Measurements from ENCODE around the gene HYAL3.

HYAL3 gene

GRCh38 chr3:50294089-50294488, 5.1 kb downstream of the HYAL3 start:
- ChIA-PET CTCF (interaction anchor here (2.3 kb wide), 1 partner anchor 35 kb away, joined by 8 read pairs; no protein-coding TSS in a partner anchor), POLR2A (no interaction called here)
- no peak for DNase-seq (ENCODE audit: extremely low spot score)
- TF ChIP-seq CTCF (IDR thresholded peaks at IDR 0.05; ENCODE audit: control extremely low read depth, extremely low read depth, low read depth, missing control alignments): no peak

DNA sequence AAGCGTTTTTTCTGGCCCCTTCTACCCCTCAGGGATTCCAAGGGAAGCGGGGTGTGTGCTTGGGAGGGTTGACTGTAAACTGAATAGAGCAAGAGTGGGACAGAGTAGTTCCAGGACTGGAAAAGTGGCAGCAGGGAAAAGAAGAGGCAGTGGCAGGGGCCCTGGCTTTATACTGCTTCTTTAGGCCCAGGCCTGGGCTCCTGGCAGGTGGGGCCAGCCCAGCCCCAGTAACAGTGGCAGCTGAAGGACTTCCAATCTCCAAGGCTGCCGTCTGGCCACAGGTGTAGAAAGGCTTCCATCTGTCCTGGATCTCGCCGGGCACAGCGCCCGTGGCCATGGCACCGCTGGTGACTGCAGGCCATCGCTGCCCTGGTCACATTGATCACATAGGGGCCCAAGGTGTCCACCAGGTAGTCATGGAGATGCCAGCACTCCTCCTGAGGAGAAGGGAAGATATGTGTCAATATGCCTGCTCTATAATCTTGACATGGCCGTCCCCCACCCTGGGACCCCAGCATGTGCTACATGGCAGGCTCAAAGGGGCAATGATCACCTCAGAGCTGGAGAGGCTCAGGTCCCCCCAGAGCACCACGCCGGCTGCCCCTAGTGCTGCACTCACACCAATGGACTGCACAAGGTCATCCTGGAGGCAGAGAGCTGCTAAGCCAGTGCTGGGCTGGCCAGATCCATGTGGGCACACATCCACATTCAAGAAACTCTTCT, 6.0 kb downstream of the HYAL3 start:
- CTCF ChIA-PET: interaction anchor here (1.6 to 2.5 kb wide), 4 partner anchors 12 to 99 kb away, joined by 3 to 8 read pairs (median 7); no protein-coding TSS in a partner anchor
- TF ChIP-seq CTCF (IDR thresholded peaks at IDR 0.05; ENCODE audit: control extremely low read depth, extremely low read depth, low read depth, missing control alignments): no peak
- DNase-seq (ENCODE audit: extremely low spot score): no peak
- POLR2A ChIA-PET: no interaction called here

GRCh38 chr3:50292159-50293078, 6.8 kb downstream of the HYAL3 start, which contains the start of gene IFRD2:
Gene IFRD2 (minus strand): TSS chr3:50292429. CDS start chr3:50292274, 155 bp downstream.
- CTCF ChIA-PET: interaction anchor here (0.6 to 2.5 kb wide), 6 partner anchors 11 to 98 kb away, joined by 3 to 7 read pairs (median 4); partner anchors contain the start of gene LSMEM2
- POLR2A ChIA-PET: no interaction called here
- DNase-seq (ENCODE audit: extremely low spot score): peak; percentile 96
- TF ChIP-seq CTCF (IDR thresholded peaks at IDR 0.05; ENCODE audit: control extremely low read depth, extremely low read depth, low read depth, missing control alignments): no peak

GRCh38 chr3:50290161-50290641, 9.0 kb downstream of the HYAL3 start:
- ChIA-PET POLR2A (no interaction called here), CTCF (interaction anchor here (0.7 to 1.8 kb wide), 4 partner anchors 8 to 64 kb away, joined by 3 to 6 read pairs (median 5); no protein-coding TSS in a partner anchor)
- no peak for TF ChIP-seq CTCF (IDR thresholded peaks at IDR 0.05; ENCODE audit: control extremely low read depth, extremely low read depth, low read depth, missing control alignments)
- no peak for DNase-seq (ENCODE audit: extremely low spot score)

DNA sequence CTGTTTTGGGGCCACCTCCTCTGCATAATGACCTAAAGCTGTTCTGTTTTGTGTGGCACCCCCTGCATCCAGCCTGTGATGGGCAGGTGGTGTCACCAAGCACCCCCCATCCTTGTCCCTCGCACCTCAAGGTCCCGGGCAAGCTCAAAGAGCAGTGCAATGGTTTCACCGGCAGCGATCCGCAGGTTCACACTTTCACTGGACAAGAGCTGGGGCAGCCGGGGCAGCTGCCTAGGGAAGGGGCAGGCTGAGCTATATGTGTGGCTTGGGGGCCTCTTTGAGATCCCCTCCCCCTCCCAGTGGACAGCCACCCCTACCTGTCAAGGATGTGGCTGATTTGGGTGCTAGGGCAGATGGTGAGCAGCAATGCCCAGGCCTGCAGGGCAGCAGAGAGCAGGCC, 10.1 kb downstream of the HYAL3 start:
- ChIA-PET CTCF (interaction anchor here (1.0 to 1.8 kb wide), 6 partner anchors 10 to 63 kb away, joined by 3 to 6 read pairs (median 4); partner anchors contain the start of gene LSMEM2), POLR2A (interaction anchor here (0.6 kb wide), 1 partner anchor 8 kb away, joined by 10 read pairs; no protein-coding TSS in a partner anchor)
- DNase-seq (ENCODE audit: extremely low spot score): no peak
- TF ChIP-seq CTCF (IDR thresholded peaks at IDR 0.05; ENCODE audit: control extremely low read depth, extremely low read depth, low read depth, missing control alignments): no peak

Measured in GM10248 (cell line).